HEK293T (cell line): ENCODE measurements around the gene DHCR7.

Experiments used
- CTCF ChIA-PET: fragments of 350-600 bp; formaldehyde crosslinking; extraction: SDS; loops from one replicate; lab custom pipeline; 2021; ENCODE audit warnings: antibody characterized with exemption, inconsistent platforms; lab: Yijun Ruan, JAX
- POLR2A ChIA-PET: fragments of 350-600 bp; formaldehyde crosslinking; extraction: SDS; loops from one replicate; lab custom pipeline; 2020; ENCODE audit warnings: antibody characterized with exemption, inconsistent platforms; lab: Yijun Ruan, JAX
- DNase-seq: peaks from one replicate; pipeline ENCODE4 v3.0.0; 2012; ENCODE audit warnings: mixed read lengths; ENCODE audit errors: extremely low spot score
- ARNT ChIP-seq: fragments of 450-650 bp; IDR thresholded peaks from 2 replicates; pipeline ENCODE4 v1.6.1; 2017; ENCODE audit warnings: mild to moderate bottlenecking
- BHLHE40 ChIP-seq: fragments of 450-650 bp; IDR thresholded peaks from 2 replicates; pipeline ENCODE4 v1.6.1; 2016; ENCODE audit warnings: mild to moderate bottlenecking, moderate library complexity, borderline replicate concordance
- CTBP1 ChIP-seq: fragments of 450-650 bp; IDR thresholded peaks from 2 replicates; pipeline ENCODE4 v1.6.1; 2016; ENCODE audit warnings: borderline replicate concordance
- ELF4 ChIP-seq: fragments of 450-650 bp; IDR thresholded peaks from 2 replicates; pipeline ENCODE4 v1.6.1; 2017; ENCODE audit warnings: antibody characterized with exemption
- FOXA1 ChIP-seq: fragments of 450-650 bp; IDR thresholded peaks from 2 replicates; pipeline ENCODE4 v1.6.1; 2016; ENCODE audit warnings: mild to moderate bottlenecking
- FOXK2 ChIP-seq: fragments of 450-650 bp; IDR thresholded peaks from 2 replicates; pipeline ENCODE4 v1.6.1; 2016; ENCODE audit warnings: mild to moderate bottlenecking
- FOXM1 ChIP-seq: fragments of 450-650 bp; IDR thresholded peaks from 2 replicates; pipeline ENCODE4 v1.6.1; 2017; ENCODE audit warnings: mild to moderate bottlenecking, borderline replicate concordance
- HDGF ChIP-seq: fragments of 450-650 bp; IDR thresholded peaks from 2 replicates; pipeline ENCODE4 v1.6.1; 2017; ENCODE audit warnings: antibody characterized with exemption, borderline replicate concordance
- L3MBTL2 ChIP-seq: fragments of 450-650 bp; conservative IDR thresholded peaks from 2 replicates; pipeline ENCODE4 v1.6.1; 2016; ENCODE audit warnings: mild to moderate bottlenecking
- LEF1 ChIP-seq: fragments of 450-650 bp; IDR thresholded peaks from 2 replicates; pipeline ENCODE4 v1.6.1; 2017; ENCODE audit warnings: mild to moderate bottlenecking, borderline replicate concordance
- NFRKB ChIP-seq: fragments of 450-650 bp; IDR thresholded peaks from 2 replicates; pipeline ENCODE4 v1.6.1; 2016; ENCODE audit warnings: mild to moderate bottlenecking, moderate library complexity
- SP1 ChIP-seq: fragments of 450-650 bp; IDR thresholded peaks from 2 replicates; pipeline ENCODE4 v1.6.1; 2017
- SUZ12 ChIP-seq: fragments of 450-650 bp; IDR thresholded peaks from 2 replicates; pipeline ENCODE4 v1.6.1; 2016; ENCODE audit warnings: mild to moderate bottlenecking
- TARDBP ChIP-seq: fragments of 450-650 bp; IDR thresholded peaks from 2 replicates; pipeline ENCODE4 v1.6.1; 2016
- ZNF384 ChIP-seq: fragments of 450-650 bp; IDR thresholded peaks from 2 replicates; pipeline ENCODE4 v1.6.1; 2016
- TF ChIP-seq, protein P1 (sequence below): fragments of 450-650 bp; IDR thresholded peaks from 2 replicates; pipeline ENCODE4 v1.6.1; 2016

The DHCR7 gene

DNA sequence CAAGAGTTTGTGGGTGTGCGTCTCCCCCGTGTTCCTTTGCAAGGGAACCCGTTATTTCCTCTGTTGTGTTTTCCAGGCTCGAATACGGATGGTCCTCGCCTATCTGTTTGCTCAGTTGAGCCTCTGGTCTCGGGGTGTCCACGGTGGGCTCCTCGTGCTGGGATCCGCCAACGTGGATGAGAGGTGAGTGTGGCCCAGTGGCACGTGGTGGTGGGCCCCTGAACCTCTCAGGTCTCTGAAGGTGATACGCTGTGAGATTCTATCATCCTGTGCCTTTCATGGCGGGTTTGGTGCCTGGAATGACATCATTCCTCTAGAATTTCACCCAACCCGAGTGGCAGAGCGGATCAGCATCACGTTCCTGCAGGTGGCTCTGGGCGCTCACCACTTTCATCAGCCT, 37.3 kb upstream of the DHCR7 start:
- ChIA-PET POLR2A (no interaction called here), CTCF (no interaction called here)
- no peak for DNase-seq
- no peak for TF ChIP-seq ZNF384
- TF ChIP-seq FOXM1, result no peak
- no peak for TF ChIP-seq FOXK2
- no peak for TF ChIP-seq HDGF
- no peak for TF ChIP-seq ELF4
- no peak for TF ChIP-seq LEF1
- TF ChIP-seq SUZ12, result no peak
- TF ChIP-seq BHLHE40, result no peak

DNA sequence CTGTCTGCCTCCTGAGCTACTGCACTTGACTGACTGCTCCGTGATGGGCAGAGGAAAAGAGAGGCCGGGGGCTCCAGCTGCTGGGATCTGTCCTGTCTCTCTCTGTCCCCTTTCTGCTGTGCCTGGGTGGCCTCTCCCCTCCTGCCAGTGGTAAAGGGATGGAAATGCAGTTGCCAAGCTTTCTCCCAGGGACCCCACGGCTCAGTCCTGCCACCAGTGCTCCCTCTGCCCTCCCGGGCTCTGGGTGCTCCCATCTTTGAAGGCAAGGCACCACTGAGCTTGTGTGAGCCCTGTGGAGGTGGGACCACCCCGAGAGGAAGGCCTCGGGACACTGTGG, 36.8 kb upstream of the DHCR7 start:
- POLR2A ChIA-PET, result no interaction called here
- CTCF ChIA-PET, result no interaction called here
- DNase-seq, result no peak
- no peak for TF ChIP-seq ELF4
- TF ChIP-seq NFRKB, result no peak

DNA sequence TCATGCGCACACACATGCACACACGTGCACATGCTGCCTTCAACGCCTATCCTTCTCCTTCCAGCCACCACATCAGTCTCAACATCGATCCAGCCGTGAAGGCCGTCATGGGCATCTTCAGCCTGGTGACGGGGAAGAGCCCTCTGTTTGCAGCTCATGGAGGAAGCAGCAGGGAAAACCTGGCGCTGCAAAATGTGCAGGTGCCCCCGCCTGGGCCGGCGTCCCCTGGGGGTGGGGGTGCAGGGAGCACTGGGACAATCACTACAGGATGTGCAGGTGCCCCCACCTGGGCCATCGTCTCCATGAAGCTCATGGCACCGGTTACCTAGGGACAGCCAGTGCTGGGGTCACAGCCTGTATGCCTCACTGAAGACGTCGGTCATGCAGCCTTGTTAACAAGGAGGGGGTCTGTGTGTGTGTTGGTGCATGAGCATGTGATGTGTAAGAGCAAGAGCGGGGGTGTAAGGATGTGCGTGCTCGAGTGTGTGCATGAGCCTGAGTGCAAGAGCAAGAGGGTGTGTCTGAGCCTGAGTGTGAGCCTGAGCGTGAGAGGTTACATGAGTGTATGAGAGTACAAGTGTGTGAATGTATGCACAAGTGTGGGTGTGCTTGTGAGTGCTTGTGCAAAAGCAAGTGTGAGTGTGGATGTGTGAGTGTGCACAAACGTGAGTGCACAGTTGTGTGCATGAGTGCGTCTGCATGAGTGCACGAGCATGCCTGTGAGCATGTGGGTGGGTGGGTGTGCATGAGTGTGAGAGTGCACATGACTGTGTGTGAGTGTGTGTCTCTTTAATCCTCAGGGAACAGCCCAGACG, 36.3 kb upstream of the DHCR7 start:
- DNase-seq, result no peak
- ChIA-PET CTCF (no interaction called here), POLR2A (no interaction called here)
- TF ChIP-seq SUZ12 (no peak), LEF1 (no peak), BHLHE40 (no peak), ELF4 (no peak), CTBP1 (no peak), TARDBP (no peak), FOXK2 (no peak), NFRKB (no peak), L3MBTL2 (no peak), ZNF384 (no peak), SP1 (no peak), HDGF (no peak), ARNT (no peak), FOXM1 (no peak)
- TF ChIP-seq, protein P1, sequence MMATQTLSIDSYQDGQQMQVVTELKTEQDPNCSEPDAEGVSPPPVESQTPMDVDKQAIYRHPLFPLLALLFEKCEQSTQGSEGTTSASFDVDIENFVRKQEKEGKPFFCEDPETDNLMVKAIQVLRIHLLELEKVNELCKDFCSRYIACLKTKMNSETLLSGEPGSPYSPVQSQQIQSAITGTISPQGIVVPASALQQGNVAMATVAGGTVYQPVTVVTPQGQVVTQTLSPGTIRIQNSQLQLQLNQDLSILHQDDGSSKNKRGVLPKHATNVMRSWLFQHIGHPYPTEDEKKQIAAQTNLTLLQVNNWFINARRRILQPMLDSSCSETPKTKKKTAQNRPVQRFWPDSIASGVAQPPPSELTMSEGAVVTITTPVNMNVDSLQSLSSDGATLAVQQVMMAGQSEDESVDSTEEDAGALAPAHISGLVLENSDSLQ, result no peak

DNA sequence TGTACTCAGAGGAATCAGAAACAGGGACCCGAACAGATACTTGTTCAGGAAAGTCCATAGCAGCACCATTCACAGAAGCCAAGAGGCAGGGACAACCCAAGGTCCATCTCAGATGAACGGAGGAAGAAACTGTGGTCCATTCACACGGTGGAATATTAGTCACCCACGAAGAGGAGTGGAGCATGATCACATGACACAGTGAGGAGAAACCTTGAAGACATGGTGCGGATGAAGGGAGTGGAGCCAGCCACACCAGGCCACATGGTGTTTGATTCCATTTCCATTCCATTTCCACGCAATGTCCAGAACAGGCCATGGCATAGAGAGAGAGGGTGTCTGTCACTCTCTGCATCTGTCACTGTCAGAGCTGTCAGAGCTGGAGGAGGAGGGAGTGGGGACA, 35.5 kb upstream of the DHCR7 start:
- no peak for TF ChIP-seq CTBP1
- TF ChIP-seq TARDBP, result no peak
- TF ChIP-seq ELF4, result no peak
- TF ChIP-seq SP1, result no peak
- no peak for TF ChIP-seq FOXK2
- no peak for TF ChIP-seq BHLHE40
- TF ChIP-seq NFRKB, result no peak
- TF ChIP-seq, protein P1, result no peak
- no peak for TF ChIP-seq FOXM1
- TF ChIP-seq ZNF384, result no peak
- TF ChIP-seq L3MBTL2, result no peak
- TF ChIP-seq HDGF, result no peak
- no peak for TF ChIP-seq LEF1
- TF ChIP-seq SUZ12, result no peak
- no peak for DNase-seq
- ChIA-PET POLR2A (no interaction called here), CTCF (no interaction called here)

DNA sequence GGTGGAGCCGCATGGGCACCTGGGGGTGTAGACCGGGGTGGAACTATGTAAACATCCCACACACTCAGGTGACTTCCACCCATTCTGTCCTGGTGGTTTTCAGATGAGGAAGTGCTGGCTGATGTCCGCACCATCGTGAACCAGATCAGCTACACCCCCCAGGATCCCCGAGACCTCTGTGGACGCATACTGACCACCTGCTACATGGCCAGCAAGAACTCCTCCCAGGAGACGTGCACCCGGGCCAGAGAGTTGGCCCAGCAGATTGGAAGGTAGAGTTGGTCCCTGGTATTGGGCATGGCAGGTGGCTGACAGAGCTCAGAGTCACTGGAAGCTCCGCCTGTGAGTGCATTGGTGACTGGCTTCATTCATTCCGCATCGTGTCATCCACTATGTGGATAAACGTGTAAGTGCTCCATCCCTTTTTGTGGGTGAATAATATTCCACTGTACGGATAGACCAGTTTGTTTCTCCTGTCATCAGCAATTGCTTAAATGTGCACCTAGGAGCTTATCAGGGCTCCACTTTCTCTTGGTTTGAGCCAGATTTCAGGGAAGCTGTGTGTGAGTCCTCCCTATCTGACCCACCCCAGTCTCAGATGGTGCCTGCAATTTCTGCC, 34.7 kb upstream of the DHCR7 start:
- POLR2A ChIA-PET, result no interaction called here
- TF ChIP-seq HDGF, result no peak
- no peak for TF ChIP-seq SP1
- no peak for TF ChIP-seq FOXA1
- TF ChIP-seq BHLHE40, result no peak
- no peak for TF ChIP-seq NFRKB
- TF ChIP-seq CTBP1, result no peak
- CTCF ChIA-PET, result no interaction called here
- DNase-seq, result no peak

DNA sequence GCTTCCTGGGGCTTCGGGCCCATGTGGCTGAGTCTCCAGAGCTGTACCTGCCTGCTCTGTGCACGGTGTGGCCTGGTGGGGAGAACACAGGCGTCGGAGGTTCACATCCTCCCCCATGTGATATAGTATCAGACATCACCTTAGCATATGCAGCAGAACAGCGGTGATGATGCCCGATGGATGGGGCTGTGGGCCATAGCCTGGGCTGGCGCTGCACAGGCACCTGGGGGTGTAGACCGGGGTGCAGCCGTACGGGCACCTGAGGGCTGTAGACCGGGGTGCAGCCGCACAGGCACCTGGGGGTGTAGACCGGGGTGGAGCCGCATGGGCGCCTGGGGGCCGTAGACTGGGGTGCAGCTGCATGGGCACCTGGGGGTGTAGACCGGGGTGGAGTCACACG, 34.0 kb upstream of the DHCR7 start:
- TF ChIP-seq FOXM1 (no peak), ZNF384 (no peak), TARDBP (no peak), BHLHE40 (no peak), ELF4 (no peak), CTBP1 (no peak), SP1 (no peak), FOXK2 (no peak)
- ChIA-PET CTCF (no interaction called here), POLR2A (no interaction called here)
- DNase-seq, result no peak

DNA sequence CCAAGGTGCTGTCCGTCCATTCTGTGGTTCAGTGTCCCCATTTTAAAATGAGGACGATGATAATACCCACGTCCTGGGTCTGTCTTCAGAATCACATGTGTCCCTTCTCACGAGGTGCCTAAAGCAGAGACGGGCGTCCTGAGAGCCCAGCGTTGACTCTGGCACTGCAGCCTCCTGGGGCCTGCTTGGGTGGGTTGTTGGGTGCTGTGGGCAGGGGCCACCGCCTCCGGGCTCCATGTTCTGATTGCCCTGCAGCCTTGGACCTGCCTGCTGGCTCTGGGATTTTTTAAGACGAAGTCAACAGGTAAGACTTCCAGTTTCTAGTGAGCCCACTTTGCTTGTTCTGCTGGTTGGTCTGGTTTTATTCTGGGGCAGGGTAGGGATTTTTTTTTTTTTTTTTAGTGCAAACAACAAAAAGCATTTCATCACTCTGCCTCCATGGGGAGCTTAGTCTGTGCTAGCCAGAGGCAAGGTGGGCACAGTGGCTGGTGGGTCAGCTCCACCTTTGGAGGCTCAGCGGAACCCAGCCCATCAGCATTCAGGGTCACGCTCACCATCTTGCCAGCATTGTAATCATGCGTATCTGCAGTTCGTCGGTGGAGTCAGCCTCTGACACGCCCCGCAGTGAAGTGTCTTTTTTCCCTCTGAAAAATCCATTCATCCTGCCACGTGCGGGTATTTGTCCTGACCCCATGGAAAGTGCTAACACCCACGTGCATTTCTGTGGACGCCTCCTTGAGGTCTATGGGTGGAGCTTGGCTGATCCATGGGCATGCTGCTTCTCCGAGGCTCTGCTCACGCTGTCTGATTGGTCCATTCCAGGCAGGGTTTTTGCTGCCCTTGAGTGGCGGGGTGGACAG, 33.1 kb upstream of the DHCR7 start:
- ChIA-PET POLR2A (no interaction called here), CTCF (no interaction called here)
- no peak for DNase-seq
- TF ChIP-seq FOXK2, result no peak
- no peak for TF ChIP-seq LEF1
- no peak for TF ChIP-seq TARDBP
- TF ChIP-seq HDGF, result no peak
- TF ChIP-seq L3MBTL2, result no peak
- no peak for TF ChIP-seq ZNF384
- no peak for TF ChIP-seq FOXM1
- no peak for TF ChIP-seq ARNT
- no peak for TF ChIP-seq BHLHE40
